ACHN (cell line): ENCODE data around the gene CTDP1.
"Not testable (repeated sequence)": the region's sequence is repeated elsewhere in the genome, so short reads cannot be mapped to it uniquely, and the experiment has no call there.

Experiments
- DNase-seq: peaks from one replicate; pipeline ENCODE4 v3.0.0-alpha.2; 2015
- in situ Hi-C: cut with HindIII; loops from 2 replicates; pipeline ENCODE4 v1.10.0; 2017; ENCODE audit warnings: low sequenced_read_pairs, low pct_ligation_motif_present, low pct_unique_long_range_greater_than_20kb

The CTDP1 gene

GRCh38 chr18:79747156-79747845, 67.7 kb downstream of the CTDP1 start:
- DNase-seq = no peak
- in situ Hi-C loops = no loop called here

GRCh38 chr18:79748321-79749180, 68.9 kb downstream of the CTDP1 start:
- in situ Hi-C loops = no loop called here
- no peak for DNase-seq

DNA sequence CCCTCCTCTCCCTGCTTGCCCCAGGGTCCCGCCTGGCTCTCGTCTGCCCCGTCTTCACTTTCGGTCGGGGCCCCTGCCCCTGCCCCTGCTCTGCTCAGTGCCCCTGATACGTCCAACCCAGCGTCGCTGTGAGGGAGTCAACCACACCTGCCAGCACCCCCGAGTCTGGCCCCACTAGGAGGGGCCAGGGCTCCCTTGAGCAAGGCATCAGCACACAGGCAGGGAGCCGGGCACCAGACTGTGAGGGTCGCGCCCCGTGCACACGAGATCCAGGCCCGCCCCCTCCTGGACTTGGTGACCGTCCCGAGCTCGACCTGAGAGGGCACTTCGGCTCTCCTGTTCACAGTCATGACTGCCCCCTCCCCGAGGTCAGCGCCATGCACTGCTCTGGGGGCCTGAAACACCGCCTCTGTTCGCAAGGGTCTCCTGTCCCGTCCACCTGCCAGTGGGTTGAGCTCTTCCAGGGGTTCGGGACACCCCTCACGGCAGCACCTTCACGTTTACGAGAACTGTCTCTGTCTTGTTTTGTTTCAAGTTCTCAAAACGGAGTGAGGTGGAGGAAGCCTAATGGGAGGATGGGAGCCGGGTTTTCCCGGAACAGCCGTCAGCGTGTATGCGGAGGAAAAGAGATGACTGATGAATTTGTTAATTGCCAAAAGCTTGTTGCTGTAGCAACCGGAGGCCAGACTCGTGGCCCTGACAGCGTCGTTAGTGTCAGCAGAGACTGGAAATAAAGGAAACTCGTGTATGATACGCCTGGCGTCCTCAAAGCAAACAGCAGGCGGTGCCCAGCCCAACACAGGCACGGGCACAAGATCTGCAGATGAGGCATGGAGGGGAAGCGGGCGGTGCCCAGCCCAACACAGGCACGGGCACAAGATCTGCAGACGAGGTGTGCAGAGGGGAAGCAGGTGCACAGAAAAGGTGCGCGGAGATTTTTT, 69.9 kb downstream of the CTDP1 start:
- in situ Hi-C loops = no loop called here
- no peak for DNase-seq

GRCh38 chr18:79750980-79751571, 71.5 kb downstream of the CTDP1 start:
- in situ Hi-C loops = no loop called here
- no peak for DNase-seq

DNA sequence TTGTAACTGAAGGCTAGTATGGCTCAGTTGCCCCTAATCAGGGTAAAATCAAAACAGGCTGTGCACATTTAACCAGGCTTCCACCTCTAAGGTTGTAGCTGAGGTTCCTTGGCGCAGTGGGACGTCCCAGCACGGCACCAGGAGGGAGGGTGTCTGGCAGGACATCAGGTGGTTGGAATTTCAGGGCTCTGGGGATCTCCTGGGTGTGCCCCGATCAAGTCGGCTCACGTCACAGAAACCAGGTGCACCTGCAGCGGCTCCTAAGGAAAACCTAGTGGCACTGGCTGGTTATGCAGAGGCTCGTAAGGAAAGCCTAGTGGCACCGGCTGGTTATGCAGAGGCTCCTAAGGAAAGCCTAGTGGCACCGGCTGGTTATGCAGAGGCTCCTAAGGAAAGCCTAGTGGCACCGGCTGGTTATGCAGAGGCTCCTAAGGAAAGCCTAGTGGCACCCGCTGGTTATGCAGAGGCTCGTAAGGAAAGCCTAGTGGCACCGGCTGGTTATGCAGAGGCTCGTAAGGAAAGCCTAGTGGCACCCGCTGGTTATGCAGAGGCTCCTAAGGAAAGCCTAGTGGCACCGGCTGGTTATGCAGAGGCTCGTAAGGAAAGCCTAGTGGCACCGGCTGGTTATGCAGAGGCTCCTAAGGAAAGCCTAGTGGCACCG, 72.4 kb downstream of the CTDP1 start:
- DNase-seq, in situ Hi-C loops: not testable (repeated sequence)

DNA sequence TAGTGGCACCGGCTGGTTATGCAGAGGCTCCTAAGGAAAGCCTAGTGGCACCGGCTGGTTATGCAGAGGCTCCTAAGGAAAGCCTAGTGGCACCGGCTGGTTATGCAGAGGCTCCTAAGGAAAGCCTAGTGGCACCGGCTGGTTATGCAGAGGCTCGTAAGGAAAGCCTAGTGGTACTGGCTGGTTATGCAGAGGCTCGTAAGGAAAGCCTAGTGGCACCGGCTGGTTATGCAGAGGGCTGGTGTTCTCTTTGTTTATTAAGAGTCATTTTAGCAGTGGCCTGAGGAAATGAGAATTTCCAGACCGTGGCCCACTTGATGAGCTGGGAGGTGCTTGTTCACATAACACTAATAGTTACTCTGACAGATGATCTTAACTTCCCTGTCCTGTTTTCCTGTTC, 73.3 kb downstream of the CTDP1 start:
- in situ Hi-C loops, DNase-seq: not testable (repeated sequence)

DNA sequence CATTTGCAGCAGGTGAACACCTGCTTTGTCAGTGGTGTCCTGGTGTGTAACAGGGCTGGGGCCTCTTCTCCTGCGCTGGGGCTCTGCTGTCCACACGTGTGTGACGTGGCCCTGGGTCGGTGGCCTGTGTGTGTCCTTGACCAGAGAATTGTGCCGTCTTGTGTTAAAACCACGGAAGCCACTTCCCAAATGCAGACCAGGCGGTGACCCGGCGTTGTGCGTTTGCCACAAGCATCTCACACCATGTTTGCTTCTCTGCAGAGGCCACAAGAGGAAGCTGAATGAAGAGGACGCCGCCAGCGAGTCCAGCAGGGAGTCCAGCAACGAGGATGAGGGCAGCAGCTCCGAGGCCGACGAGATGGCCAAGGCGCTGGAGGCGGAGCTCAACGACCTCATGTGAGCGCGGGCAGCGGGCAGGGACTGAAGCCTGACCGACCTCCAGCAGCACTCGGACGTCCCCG, 73.8 kb downstream of the CTDP1 start:
- no peak for DNase-seq
- in situ Hi-C loops = no loop called here

GRCh38 chr18:79754022-79754761, 74.6 kb downstream of the CTDP1 start:
- in situ Hi-C loops = no loop called here
- DNase-seq = no peak

DNA sequence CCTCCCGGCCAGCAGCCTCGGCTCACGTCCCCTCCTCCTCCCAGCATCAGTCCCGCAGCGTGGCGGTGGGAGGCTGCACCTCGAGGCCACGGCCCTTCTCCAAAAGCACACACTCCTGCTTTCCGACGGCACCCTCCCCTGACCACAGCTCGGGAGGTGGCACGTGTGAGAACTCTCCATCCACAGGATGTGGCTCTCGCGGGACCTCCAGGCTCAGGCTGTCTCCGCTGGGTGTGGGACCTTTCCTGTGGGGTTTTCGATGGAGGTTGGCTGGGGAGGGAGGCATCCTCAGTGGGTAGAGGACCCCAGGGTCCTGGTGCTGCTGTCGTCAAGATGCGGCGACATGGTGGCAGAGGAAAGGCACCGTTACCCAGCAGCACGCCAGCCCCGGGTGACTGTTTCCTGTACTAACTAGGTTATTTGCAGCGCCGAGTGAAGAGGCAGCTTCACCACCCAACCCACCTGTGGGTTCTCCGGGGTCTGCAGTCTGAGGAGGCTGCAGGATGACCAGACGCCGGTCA, 75.3 kb downstream of the CTDP1 start:
- in situ Hi-C loops = no loop called here

DNA sequence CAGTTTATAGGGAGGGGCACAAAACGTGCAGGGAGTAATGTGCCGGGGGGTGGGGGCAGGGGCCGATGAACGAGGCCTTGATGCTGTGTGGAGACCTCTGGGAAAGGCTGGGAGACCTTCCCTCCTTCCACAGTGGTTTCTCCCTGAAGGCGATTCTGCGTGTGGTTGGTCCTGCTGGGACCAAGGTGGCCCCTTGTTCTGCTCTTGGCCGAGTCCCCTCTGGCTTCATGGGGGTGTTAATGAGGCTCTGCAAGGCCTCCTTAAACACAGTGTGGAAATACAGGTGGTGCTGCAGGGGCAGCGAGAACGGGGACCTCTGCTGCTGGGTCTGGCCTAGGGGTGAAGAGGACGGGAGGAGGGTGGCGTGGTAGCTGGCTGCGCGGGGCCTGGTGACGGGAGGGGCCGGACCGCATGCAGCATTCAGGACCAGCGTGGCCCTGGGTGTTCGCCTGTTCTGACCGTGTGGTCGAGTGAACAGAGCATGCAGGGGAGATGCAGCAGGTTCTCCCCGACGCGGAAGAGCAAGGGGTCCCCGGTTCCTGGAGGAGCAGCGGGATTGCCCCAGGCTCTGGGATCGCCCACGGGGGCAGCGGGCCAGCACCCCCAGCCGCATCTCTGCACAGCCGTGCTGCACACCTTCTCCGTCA, 76.0 kb downstream of the CTDP1 start:
- DNase-seq = no peak
- in situ Hi-C loops = no loop called here

More for the DNA sequence above, 75.3 kb downstream of the CTDP1 start:
- no peak for DNase-seq

GRCh38 chr18:79756143-79756500, 76.5 kb downstream of the CTDP1 start:
- in situ Hi-C loops = no loop called here
- DNase-seq = no peak

DNA sequence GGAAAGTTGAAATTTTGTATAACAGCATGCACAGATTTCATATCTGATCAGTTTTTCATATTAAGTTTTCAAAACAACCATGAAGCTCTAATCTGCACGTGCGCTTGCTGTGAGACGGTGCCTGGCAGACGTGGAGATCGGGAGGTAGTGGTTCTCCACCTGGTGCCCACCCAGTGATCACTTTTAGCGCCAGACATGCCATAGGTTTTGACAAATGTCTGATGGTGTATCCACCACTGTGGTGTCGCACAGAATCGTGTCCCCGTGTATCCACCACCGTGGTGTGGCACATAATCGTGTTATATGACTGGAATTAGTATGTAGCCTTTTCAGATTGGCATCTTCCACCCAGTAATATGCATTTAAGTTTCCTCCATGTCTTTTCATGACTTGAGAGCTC, 77.2 kb downstream of the CTDP1 start:
- in situ Hi-C loops = no loop called here
- DNase-seq = no peak

DNA sequence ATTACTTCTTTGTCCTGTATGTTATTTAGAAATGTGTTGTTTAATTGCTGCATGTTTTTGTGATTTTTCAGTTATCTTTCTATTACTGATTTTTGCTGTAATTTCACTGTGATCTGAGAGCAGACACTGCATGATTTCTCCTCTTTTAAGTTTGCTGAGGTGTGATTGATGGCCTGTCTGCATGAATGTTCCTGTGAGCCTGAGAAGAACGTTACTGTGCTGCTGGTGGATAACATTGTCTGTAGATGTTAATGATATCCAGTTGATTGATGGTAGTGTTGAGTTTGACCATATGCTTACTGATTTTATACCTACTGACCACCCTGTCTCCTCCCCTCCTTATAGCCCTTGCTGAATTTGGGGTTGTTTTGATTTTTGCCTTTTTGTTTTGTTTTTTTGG, 80.7 kb downstream of the CTDP1 start:
- DNase-seq = no peak
- in situ Hi-C loops = no loop called here

- in situ Hi-C loops = no loop called here
- DNase-seq = no peak
Measured at GRCh38 chr18:79760881-79761280, 81.3 kb downstream of the CTDP1 start.

DNA sequence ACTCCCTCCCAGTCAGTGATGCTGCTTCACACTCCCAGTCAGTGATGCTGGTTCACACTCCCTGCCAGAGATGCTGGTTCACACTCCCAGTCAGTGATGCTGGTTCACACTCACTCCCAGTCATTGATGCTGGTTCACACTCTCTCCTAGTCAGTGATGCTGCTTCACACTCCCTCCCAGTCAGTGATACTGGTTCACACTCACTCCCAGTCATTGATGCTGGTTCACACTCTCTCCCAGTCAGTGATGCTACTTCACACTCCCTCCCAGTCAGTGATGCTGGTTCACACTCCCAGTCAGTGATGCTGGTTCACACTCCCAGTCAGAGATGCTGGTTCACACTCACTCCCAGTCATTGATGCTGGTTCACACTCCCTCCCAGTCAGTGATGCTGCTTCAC, 83.8 kb downstream of the CTDP1 start:
- in situ Hi-C loops = no loop called here
- no peak for DNase-seq

- DNase-seq = no peak
- in situ Hi-C loops = no loop called here
Measured at GRCh38 chr18:79764131-79764530, 84.5 kb downstream of the CTDP1 start.
